Stimulated activated CD4-positive, alpha-beta T cell treated with anti-CD3 and anti-CD28 coated beads, TNF-alpha, amount 100 ng/mL, for 1 hour (primary cell): ENCODE data around the gene OPA1.
"Not testable (repeated sequence)": the region's sequence is repeated elsewhere in the genome, so short reads cannot be mapped to it uniquely, and the experiment has no call there.

Experiments
- DNase-seq, 3 donors: peaks; one replicate each; pipeline ENCODE4 v3.0.0-alpha.2; 2020; ENCODE audit warnings: low read depth in 3 of 3, low spot score in 1 of 3

The OPA1 gene

GRCh38 chr3:193590088-193590856 lies 2.7 kb upstream of the OPA1 start:
- no peak for DNase-seq

GRCh38 chr3:193593668-193594030 lies 641 bp downstream of the OPA1 start:
- DNase-seq = peak in 1 of 3 donors; percentile 9

- no peak for DNase-seq
Measured at GRCh38 chr3:193594946-193595689, 2.1 kb downstream of the OPA1 start.

GRCh38 chr3:193595939-193596487 lies 3.0 kb downstream of the OPA1 start:
- DNase-seq = no peak

- DNase-seq = no peak
Measured at GRCh38 chr3:193598202-193598601, 5.2 kb downstream of the OPA1 start.

- DNase-seq = no peak
Measured at GRCh38 chr3:193599393-193599792, 6.4 kb downstream of the OPA1 start.

GRCh38 chr3:193605876-193606275 lies 12.9 kb downstream of the OPA1 start:
- no peak for DNase-seq

- DNase-seq = not testable (repeated sequence)
Measured at GRCh38 chr3:193606892-193607291, 13.9 kb downstream of the OPA1 start.

- DNase-seq = not testable (repeated sequence)
Measured at GRCh38 chr3:193610516-193610915, 17.5 kb downstream of the OPA1 start.

GRCh38 chr3:193614430-193614829 lies 21.4 kb downstream of the OPA1 start:
- DNase-seq = no peak

- DNase-seq = no peak
Measured at GRCh38 chr3:193617628-193618027, 24.6 kb downstream of the OPA1 start.

- no peak for DNase-seq
Measured at GRCh38 chr3:193620057-193620456, 27.0 kb downstream of the OPA1 start.

GRCh38 chr3:193620650-193621049 lies 27.6 kb downstream of the OPA1 start:
- no peak for DNase-seq

GRCh38 chr3:193621127-193621526 lies 28.1 kb downstream of the OPA1 start:
- no peak for DNase-seq

GRCh38 chr3:193630005-193630404 lies 37.0 kb downstream of the OPA1 start:
- DNase-seq = no peak

- DNase-seq = no peak
Measured at GRCh38 chr3:193637831-193638230, 44.8 kb downstream of the OPA1 start.

- no peak for DNase-seq
Measured at GRCh38 chr3:193638833-193639232, 45.8 kb downstream of the OPA1 start.

- no peak for DNase-seq
Measured at GRCh38 chr3:193640165-193640715, 47.2 kb downstream of the OPA1 start.

GRCh38 chr3:193640728-193641439 lies 47.9 kb downstream of the OPA1 start:
- no peak for DNase-seq

GRCh38 chr3:193641440-193641775 lies 48.4 kb downstream of the OPA1 start:
- DNase-seq = no peak

- no peak for DNase-seq
Measured at GRCh38 chr3:193645806-193646205, 52.8 kb downstream of the OPA1 start.
